Fibroblast of lung (primary cell): ENCODE measurements around the gene SPON1. TPM values are rescaled to one million over a fixed set of nuclear protein-coding genes. Genes with fewer than 3 reads are reported as not detected.

ENCODE experiments used
- DNase-seq, 2 donors: peaks; one replicate each; pipeline versions ENCODE4 v3.0.0 to v3.0.0-alpha.2; 2010; ENCODE audit warnings: low read depth in 2 of 2
- H2AFZ ChIP-seq: 2 replicates; pipeline ENCODE4 v1.5.1; 2012; ENCODE audit warnings: low read length, control low read depth, inconsistent platforms
- H3K27ac ChIP-seq: 2 replicates; pipeline ENCODE4 v1.5.1; 2011; ENCODE audit warnings: low read length, control low read depth; ENCODE audit not compliant: insufficient read depth
- H3K27me3 ChIP-seq: 2 replicates; pipeline ENCODE4 v1.5.1; 2011; ENCODE audit warnings: mild to moderate bottlenecking, low read length; ENCODE audit not compliant: control insufficient read depth, insufficient read depth
- H3K36me3 ChIP-seq: 2 replicates; pipeline ENCODE4 v1.5.1; 2011; ENCODE audit warnings: low read length; ENCODE audit not compliant: control insufficient read depth, insufficient read depth
- H3K4me1 ChIP-seq: 2 replicates; pipeline ENCODE4 v1.5.1; 2011; ENCODE audit warnings: low read length; ENCODE audit not compliant: control insufficient read depth, insufficient read depth; ENCODE audit errors: extremely low read depth
- H3K4me2 ChIP-seq: 2 replicates; pipeline ENCODE4 v1.5.1; 2011; ENCODE audit warnings: low read length, control low read depth; ENCODE audit not compliant: insufficient read depth; ENCODE audit errors: extremely low read depth
- H3K4me3 ChIP-seq, 4 experiments: fragments of 200-600 bp in 1 of 4; sonication (generic) in 1 of 4; replicated peaks in 1 of 4; 2 replicates each; pipeline ENCODE4 v1.5.1; 2011 to 2016; ENCODE audit warnings: low read length in 4 of 4, low read depth in 3 of 4, mild to moderate bottlenecking in 3 of 4, control low read depth in 2 of 4, inconsistent platforms in 1 of 4, mixed read lengths in 1 of 4; ENCODE audit not compliant: insufficient read depth in 1 of 4; ENCODE audit errors: control extremely low read depth in 1 of 4
- H3K79me2 ChIP-seq: 2 replicates; pipeline ENCODE4 v1.5.1; 2012; ENCODE audit warnings: mild to moderate bottlenecking, low read length, inconsistent platforms; ENCODE audit not compliant: control insufficient read depth, insufficient read depth
- H3K9ac ChIP-seq: 2 replicates; pipeline ENCODE4 v1.5.1; 2011; ENCODE audit warnings: mild to moderate bottlenecking, low read length, control low read depth; ENCODE audit not compliant: insufficient read depth
- H3K9me3 ChIP-seq: 2 replicates; pipeline ENCODE4 v1.5.1; 2012; ENCODE audit warnings: low read depth, low read length; ENCODE audit not compliant: control insufficient read depth, insufficient read depth
- H4K20me1 ChIP-seq: 2 replicates; pipeline ENCODE4 v1.5.1; 2011; ENCODE audit warnings: low read length; ENCODE audit not compliant: control insufficient read depth, insufficient read depth; ENCODE audit errors: extremely low read depth
- EZH2 ChIP-seq: IDR thresholded peaks from 2 replicates; pipeline ENCODE4 v1.5.1; 2012; ENCODE audit warnings: low read length, control low read depth, mild to moderate bottlenecking; ENCODE audit errors: missing control alignments
- polyA plus RNA-seq, 2 donors: library from polyadenylated mRNA; depleted of rRNA in 1 of 2; stranded (reverse) in 1 of 2; unstranded in 1 of 2; fragments of >200 nt; gene quantifications; 2 replicates each; pipeline ENCODE4 v1.2.1, GENCODE V29; 2011 to 2012; ENCODE audit warnings: missing spikeins in 1 of 2
- total RNA-seq: library from RNA; depleted of rRNA; stranded (reverse); fragments of >200 nt; gene quantifications from 2 replicates; pipeline ENCODE4 v1.2.1, GENCODE V29; 2014
- TF ChIP-seq, protein P1 (sequence below), 2 donors: IDR thresholded peaks in 1 of 2; conservative IDR thresholded peaks in 1 of 2; 1 replicate in 1 of 2; 2 replicates in 1 of 2; pipeline ENCODE4 v1.5.1; 2011 to 2012; ENCODE audit warnings: low read length in 2 of 2, control low read depth in 1 of 2, inconsistent platforms in 1 of 2, low read depth in 1 of 2, mild to moderate bottlenecking in 1 of 2

The SPON1 gene
- total and polyA plus RNA-seq, 2 donors (not counting 1 experiment from before 2014, with no cell fraction given) = 0.45 to 3.5 TPM

DNA sequence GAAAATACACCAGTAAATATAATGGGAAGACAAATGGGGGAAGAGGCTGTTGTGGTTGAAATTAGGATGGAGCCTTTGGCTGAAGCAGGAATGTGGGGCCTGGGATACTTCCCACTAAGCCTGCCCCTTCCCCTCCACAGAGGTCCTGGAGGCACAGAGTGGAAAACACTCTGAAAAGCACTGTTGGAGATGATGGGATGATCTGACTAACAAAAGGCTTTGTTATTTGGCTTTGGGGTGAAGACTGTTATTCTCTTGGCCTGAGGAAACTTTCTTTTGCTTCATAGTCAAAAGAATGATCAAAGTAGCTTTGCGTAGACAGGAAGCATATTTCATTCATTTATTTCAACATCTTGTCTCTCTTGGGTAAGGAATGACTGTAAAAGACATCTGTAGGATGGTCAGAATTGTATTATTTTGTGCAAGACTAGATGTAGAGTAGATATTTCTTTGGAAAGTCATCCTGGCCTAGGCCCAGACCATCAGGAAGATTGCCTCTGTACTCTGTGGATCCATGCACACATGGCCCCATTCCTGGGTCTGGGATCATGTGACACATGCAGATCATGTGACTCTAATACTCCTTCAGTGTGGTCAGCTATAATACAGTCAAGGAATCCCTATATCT lies 111.4 kb downstream of the SPON1 start:
- H3K4me2 ChIP-seq = no peak overlapping the region
- no peaks in the 10 kb centered on the region for H3K36me3 ChIP-seq
- no peak for TF ChIP-seq EZH2
- TF ChIP-seq, protein P1, sequence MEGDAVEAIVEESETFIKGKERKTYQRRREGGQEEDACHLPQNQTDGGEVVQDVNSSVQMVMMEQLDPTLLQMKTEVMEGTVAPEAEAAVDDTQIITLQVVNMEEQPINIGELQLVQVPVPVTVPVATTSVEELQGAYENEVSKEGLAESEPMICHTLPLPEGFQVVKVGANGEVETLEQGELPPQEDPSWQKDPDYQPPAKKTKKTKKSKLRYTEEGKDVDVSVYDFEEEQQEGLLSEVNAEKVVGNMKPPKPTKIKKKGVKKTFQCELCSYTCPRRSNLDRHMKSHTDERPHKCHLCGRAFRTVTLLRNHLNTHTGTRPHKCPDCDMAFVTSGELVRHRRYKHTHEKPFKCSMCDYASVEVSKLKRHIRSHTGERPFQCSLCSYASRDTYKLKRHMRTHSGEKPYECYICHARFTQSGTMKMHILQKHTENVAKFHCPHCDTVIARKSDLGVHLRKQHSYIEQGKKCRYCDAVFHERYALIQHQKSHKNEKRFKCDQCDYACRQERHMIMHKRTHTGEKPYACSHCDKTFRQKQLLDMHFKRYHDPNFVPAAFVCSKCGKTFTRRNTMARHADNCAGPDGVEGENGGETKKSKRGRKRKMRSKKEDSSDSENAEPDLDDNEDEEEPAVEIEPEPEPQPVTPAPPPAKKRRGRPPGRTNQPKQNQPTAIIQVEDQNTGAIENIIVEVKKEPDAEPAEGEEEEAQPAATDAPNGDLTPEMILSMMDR (conservative IDR thresholded peaks at IDR 0.05 in 1 of 2, IDR thresholded peaks at IDR 0.05 in 1 of 2; ENCODE audit: low read depth in 1 of 2, low read length in 2 of 2) = no peak
- H3K9ac ChIP-seq = no peak overlapping the region
- no peak overlapping the region for H3K4me3 ChIP-seq
- no peaks in the 10 kb centered on the region for H3K79me2 ChIP-seq
- no peaks in the 10 kb centered on the region for H3K27me3 ChIP-seq
- no peaks in the 10 kb centered on the region for H4K20me1 ChIP-seq
- no peak overlapping the region for H3K27ac ChIP-seq
- no peaks in the 10 kb centered on the region for H3K9me3 ChIP-seq
- no peaks in the 10 kb centered on the region for H3K4me1 ChIP-seq
- DNase-seq = peak in 1 of 2 donors; percentile 62
- H2AFZ ChIP-seq = no peak overlapping the region

DNA sequence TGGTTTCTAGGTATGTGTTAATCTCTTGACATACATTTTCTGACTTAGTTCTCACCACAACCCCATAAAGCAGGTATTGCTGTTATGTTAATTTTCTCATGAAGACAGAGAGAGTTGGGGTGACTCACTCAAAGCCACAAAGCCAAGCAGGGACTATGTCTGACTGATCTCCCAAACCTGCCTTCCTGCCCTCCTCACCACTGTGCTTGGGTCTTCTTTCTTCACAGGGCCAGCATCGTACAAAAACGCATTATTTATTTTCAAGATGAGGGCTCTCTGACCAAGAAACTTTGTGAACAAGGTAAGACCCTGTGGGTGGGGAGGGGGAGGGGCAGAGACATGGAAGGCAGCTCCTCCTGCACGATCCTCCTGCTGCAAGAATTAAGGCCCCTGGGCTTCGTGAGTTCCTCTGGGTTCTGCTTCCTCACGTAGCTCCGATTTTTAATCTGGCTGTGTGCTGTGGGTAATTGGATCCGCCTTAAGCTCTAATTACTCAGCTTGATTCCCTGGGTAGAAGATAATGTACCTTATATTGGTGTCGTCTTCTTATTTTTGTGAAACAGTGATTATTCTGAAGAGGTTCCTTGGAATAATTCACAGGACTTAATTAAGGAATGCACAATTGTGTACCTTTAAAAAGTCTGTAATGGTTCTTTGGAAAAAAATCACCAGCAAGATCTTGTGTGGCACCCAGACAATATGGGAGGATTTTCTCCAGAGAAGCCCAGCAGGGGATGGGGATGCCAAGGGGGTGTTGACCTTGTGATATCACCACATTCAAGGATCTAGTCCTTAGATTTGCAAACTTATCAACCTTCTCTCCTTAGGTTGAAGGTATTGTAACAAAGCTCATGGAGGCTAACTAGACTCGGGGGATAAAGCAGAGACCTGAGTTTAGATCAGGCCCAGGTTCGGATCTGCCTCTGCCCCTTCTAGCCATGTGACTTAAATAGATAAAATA lies 112.9 kb downstream of the SPON1 start:
- H3K4me3 ChIP-seq = no peak overlapping the region
- H3K27ac ChIP-seq = no peak overlapping the region
- no peak overlapping the region for H3K4me2 ChIP-seq
- peak in 1 of 2 donors; percentile 55 for DNase-seq
- TF ChIP-seq, protein P1 (conservative IDR thresholded peaks at IDR 0.05 in 1 of 2, IDR thresholded peaks at IDR 0.05 in 1 of 2; ENCODE audit: low read depth in 1 of 2, low read length in 2 of 2) = no peak
- no peak for TF ChIP-seq EZH2
- no peaks in the 10 kb centered on the region for H3K9me3 ChIP-seq
- H3K9ac ChIP-seq = no peak overlapping the region
- H4K20me1 ChIP-seq = no peaks in the 10 kb centered on the region
- no peaks in the 10 kb centered on the region for H3K4me1 ChIP-seq
- no peaks in the 10 kb centered on the region for H3K27me3 ChIP-seq
- H3K79me2 ChIP-seq = no peaks in the 10 kb centered on the region
- H3K36me3 ChIP-seq = no peaks in the 10 kb centered on the region
- no peak overlapping the region for H2AFZ ChIP-seq

DNA sequence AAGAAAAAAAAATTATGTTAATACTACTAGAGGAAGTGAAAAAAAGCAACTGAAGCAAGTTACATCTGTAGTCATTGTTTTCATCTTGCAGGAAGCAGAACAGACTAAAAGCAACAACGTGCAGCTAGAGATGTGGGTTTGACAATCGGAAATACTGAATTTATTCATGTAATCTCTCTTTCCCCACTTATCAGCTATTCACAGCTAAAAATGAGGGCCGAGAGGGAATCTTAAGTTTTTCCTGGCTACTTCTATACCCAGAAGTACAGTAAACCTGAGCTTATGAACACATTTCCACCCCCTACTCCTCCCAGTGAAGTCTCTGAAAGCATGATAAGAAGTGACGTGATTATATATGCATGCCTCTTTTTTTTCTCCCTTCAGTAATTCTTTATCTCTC lies 116.5 kb downstream of the SPON1 start:
- H3K9ac ChIP-seq = no peak overlapping the region
- H3K9me3 ChIP-seq = no peaks in the 10 kb centered on the region
- H3K36me3 ChIP-seq = no peaks in the 10 kb centered on the region
- no peak for DNase-seq
- H3K4me2 ChIP-seq = no peak overlapping the region
- no peak for TF ChIP-seq EZH2
- TF ChIP-seq, protein P1 (conservative IDR thresholded peaks at IDR 0.05 in 1 of 2, IDR thresholded peaks at IDR 0.05 in 1 of 2; ENCODE audit: low read depth in 1 of 2, low read length in 2 of 2) = no peak
- no peaks in the 10 kb centered on the region for H3K79me2 ChIP-seq
- no peaks in the 10 kb centered on the region for H3K4me1 ChIP-seq
- no peak overlapping the region for H2AFZ ChIP-seq
- no peak overlapping the region for H3K4me3 ChIP-seq
- no peaks in the 10 kb centered on the region for H4K20me1 ChIP-seq
- no peak overlapping the region for H3K27ac ChIP-seq
- no peaks in the 10 kb centered on the region for H3K27me3 ChIP-seq
